ENCODE measurements around the gene SCN11A.
"Not testable (repeated sequence)": the region's sequence is repeated elsewhere in the genome, so short reads cannot be mapped to it uniquely, and the experiment has no call there.

Gene SCN11A

GRCh38 chr3:39065197-39065596, 13.5 kb upstream of the SCN11A start:
- peak; percentile 58 for DNase-seq (ENCODE audit: low spot score)

DNA sequence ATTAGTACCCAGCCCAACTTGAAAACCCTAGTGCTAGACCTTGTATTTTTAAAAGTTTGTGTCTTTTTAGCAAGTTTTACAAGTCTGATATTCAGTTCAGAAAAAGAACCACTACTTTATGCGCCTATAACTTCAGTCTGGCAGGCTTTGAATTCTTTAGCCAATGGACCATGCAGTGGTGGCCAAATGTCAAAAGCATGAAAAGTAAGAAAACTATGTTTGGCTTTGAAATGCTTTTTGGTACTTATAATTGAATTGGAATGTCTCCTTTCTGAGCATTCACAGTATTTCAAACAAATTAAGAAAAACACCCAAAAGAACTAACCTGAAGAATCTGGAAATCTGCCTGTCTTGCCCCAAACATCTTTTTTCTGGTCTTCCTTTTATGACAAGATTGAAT, 12.9 kb upstream of the SCN11A start:
- peak; percentile 54 for DNase-seq (ENCODE audit: low spot score)

GRCh38 chr3:39063143-39063542, 11.4 kb upstream of the SCN11A start:
- DNase-seq (ENCODE audit: low spot score) = no peak

DNA sequence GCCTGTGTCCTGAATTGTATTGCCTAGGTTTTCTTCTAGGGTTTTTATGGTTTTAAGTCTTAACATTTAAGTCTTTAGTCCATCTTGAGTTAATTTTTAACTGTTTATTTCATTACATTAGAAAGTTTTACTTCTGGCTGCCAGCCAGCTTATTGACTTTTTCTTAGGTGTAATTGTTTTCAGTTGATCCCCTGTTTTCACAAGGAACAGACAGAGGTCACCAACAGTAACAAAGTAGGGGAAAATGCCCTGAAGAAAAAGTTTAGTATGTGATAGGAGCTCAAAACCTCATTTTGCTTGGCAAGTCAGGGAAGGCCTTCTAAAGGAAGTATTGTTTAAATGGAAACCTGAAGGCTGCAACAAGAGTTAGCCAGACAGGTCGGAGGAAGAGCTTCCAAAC, 10.4 kb upstream of the SCN11A start:
- DNase-seq (ENCODE audit: low spot score) = no peak

GRCh38 chr3:39061228-39061627, 9.5 kb upstream of the SCN11A start:
- not testable (repeated sequence) for DNase-seq (ENCODE audit: low spot score)

GRCh38 chr3:39056151-39056550, 4.4 kb upstream of the SCN11A start:
- DNase-seq (ENCODE audit: low spot score) = no peak

- no peak for DNase-seq (ENCODE audit: low spot score)
Measured at GRCh38 chr3:39053696-39054095, 2.0 kb upstream of the SCN11A start.

GRCh38 chr3:39052583-39052982, 839 bp upstream of the SCN11A start:
- DNase-seq (ENCODE audit: low spot score) = no peak

DNA sequence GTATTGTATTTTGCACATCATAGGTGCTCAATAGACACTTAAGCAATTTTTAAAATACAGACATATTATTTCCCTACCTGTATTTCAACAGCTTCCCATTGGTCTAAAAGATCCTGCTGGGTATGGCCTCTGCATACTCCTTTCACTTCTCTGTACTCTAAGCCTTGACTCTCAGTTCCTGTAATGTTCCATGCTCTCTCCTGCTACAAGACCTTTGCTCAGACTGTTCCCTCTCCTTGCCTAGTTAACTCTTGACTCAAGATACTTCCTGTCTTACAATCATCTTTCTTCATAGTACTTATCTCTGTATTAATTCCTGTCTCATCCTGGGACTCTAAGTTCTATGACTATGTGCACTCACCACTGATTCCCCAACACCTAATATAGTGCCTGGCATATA, 1.7 kb downstream of the SCN11A start:
- no peak for DNase-seq (ENCODE audit: low spot score)

DNA sequence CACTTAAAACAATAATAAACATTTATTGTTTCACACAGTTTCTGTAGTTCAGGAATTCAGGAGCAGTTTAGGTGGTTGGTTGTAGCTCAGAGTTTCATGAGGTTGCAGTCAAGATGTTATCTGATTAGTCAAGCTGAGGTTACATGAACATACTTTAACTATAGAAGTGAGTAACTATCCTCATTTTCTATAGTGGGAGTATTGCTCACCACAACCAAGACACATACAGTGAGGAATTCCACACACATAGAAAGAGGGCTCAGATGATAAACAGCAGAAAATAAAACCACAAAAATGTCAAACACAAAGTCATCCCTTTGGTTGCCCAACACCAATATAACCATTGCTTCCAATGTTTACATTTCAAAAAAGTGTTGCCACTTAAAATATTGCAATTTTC, 13.6 kb downstream of the SCN11A start:
- DNase-seq (ENCODE audit: low spot score) = peak; percentile 50

- DNase-seq (ENCODE audit: low spot score) = no peak
Measured at GRCh38 chr3:39029556-39029955, 22.2 kb downstream of the SCN11A start.

GRCh38 chr3:39028546-39028945, 23.2 kb downstream of the SCN11A start:
- no peak for DNase-seq (ENCODE audit: low spot score)

GRCh38 chr3:39025222-39025970, 26.3 kb downstream of the SCN11A start:
- no peak for DNase-seq (ENCODE audit: low spot score)

DNA sequence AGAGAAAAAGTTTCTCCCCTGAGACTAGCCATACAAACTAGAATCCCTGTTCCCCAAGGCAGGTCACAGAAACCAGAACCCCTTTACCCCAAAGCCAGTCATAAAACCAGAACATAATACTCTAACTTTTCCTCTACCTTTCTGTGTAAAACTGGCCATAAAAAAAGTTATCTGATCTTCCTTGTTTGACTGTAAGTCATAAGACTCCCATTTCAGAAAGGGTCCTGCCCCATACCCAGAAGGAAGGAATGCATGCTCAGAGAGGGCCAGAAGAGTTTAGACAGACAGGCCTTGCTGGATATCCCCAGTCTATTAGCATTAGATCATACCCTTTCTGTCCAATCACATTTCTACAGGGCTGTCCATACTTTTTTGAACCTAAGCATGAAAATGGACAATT, 27.2 kb downstream of the SCN11A start:
- DNase-seq (ENCODE audit: low spot score) = no peak

GRCh38 chr3:39022286-39022630, 29.5 kb downstream of the SCN11A start:
- no peak for DNase-seq (ENCODE audit: low spot score)

- no peak for DNase-seq (ENCODE audit: low spot score)
Measured at GRCh38 chr3:39021465-39022285, 30.1 kb downstream of the SCN11A start.

DNA sequence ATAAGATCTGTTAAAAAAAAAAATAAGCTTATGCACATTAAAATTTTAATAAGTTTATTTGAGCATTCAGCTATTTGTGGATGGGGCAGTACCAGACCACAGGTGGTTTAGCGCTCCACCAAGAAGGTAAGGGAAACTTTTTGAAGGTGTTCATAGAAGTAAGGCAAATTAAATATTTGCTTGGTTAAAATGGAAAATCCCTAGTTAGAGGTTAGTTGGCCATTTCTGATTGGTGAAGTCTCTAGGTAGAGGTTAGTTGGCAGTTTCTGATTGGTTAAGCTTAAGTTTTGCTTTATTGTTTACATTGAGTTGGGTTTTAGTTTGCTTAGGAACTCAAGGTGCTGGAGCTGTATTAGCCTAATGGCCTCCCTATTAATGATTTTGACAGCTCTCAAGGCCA, 30.7 kb downstream of the SCN11A start:
- no peak for DNase-seq (ENCODE audit: low spot score)

- no peak for DNase-seq (ENCODE audit: low spot score)
Measured at GRCh38 chr3:39019299-39019698, 32.4 kb downstream of the SCN11A start.

GRCh38 chr3:39015418-39015817, 36.3 kb downstream of the SCN11A start:
- DNase-seq (ENCODE audit: low spot score) = no peak

DNA sequence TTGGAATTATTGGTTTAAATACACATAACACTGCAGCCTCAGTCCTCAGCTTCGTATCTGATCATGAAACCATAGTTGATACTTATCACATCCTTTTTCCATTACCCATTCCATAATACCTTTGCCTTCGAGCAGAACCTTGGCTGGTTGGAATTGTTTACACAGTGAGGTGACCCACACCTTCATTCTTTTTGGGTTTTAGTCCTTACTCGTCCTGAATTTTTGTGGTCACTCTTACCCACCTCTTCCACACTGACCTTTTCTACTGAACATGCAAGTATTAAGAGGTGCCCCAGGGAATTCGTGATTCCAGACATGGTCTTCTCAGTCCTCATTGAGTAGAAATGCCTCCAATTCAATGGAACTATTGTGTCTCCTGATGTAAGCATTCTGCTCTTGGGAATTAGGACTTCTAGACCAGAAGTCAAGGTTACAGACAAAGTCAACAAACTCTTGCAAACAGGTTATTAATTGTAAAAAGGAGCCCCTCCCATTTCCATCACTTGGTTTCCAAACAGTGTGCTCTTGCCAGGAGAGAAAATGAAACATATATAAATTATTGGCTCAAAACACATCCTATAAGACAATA, 37.7 kb downstream of the SCN11A start:
- DNase-seq (ENCODE audit: low spot score) = no peak

- no peak for DNase-seq (ENCODE audit: low spot score)
Measured at GRCh38 chr3:39013289-39013688, 38.5 kb downstream of the SCN11A start.

GRCh38 chr3:39011191-39011736, 40.5 kb downstream of the SCN11A start:
- no peak for DNase-seq (ENCODE audit: low spot score)

GRCh38 chr3:39005295-39005694, 46.4 kb downstream of the SCN11A start:
- no peak for DNase-seq (ENCODE audit: low spot score)
